Stomach (tissue), 9 donors: ENCODE data around the gene REXO1. TPM values are rescaled to one million over a fixed set of nuclear protein-coding genes. Genes with fewer than 3 reads are reported as not detected.

Experiments used
- DNase-seq, 2 donors: peaks; one replicate each; pipeline versions ENCODE4 v3.0.0 to v3.0.0-alpha.2; 2013 to 2019
- H3K27ac ChIP-seq, 5 donors: fragments of 200-600 bp in 4 of 5; sonication (generic) in 4 of 5; one replicate each; pipeline ENCODE4 v1.5.1; 2013 to 2019; ENCODE audit warnings: mild to moderate bottlenecking in 1 of 5, moderate library complexity in 1 of 5
- H3K27me3 ChIP-seq, 3 donors: fragments of 200-600 bp; sonication (generic); one replicate each; pipeline ENCODE4 v1.5.1; 2017 to 2019; ENCODE audit warnings: mixed run types in 1 of 3
- H3K36me3 ChIP-seq, 4 donors: fragments of 200-600 bp; sonication (generic); 1 replicate in 3 of 4; 2 replicates in 1 of 4; pipeline ENCODE4 v1.5.1; 2016 to 2019
- H3K4me1 ChIP-seq, 4 donors: fragments of 200-600 bp; sonication (generic); one replicate each; pipeline ENCODE4 v1.5.1; 2016 to 2019
- H3K4me3 ChIP-seq, 4 donors: fragments of 200-600 bp; sonication (generic) in 3 of 4; one replicate each; pipeline ENCODE4 v1.5.1; 2016 to 2019; ENCODE audit warnings: mild to moderate bottlenecking in 1 of 4
- H3K9me3 ChIP-seq, 4 donors: fragments of 200-600 bp; sonication (generic); one replicate each; pipeline ENCODE4 v1.5.1; 2016 to 2019
- EP300 ChIP-seq: sonication (generic); formaldehyde crosslinking; IDR thresholded peaks from one replicate; pipeline ENCODE4 v1.6.1; 2017; ENCODE audit warnings: antibody characterized with exemption
- POLR2A ChIP-seq, 4 donors: fragments of 450-650 bp; IDR thresholded peaks; one replicate each; pipeline ENCODE4 v1.6.1; 2016; ENCODE audit warnings: antibody characterized with exemption in 4 of 4, control low read depth in 2 of 4, mild to moderate bottlenecking in 1 of 4, moderate library complexity in 1 of 4
- POLR2AphosphoS5 ChIP-seq, 3 donors: sonication (generic); formaldehyde crosslinking; IDR thresholded peaks; one replicate each; pipeline ENCODE4 v1.6.1; 2016; ENCODE audit warnings: antibody characterized with exemption in 3 of 3
- WGBS, 5 donors: extraction: QIAGEN DNeasy Blood & Tissue Kit in 3 of 5; methylation state at CpG; one replicate each; pipeline versions ENCODE4 v1.1.5 to v1.1.7; 2013 to 2018; 5-methylcytosine and 5-hydroxymethylcytosine counted together
- intact Hi-C: fragments of 100-400 bp; cut with DNase I; formaldehyde crosslinking; loops from one replicate; pipeline ENCODE4 v1.15.1; 2023; ENCODE audit warnings: low total_unique reads
- polyA plus RNA-seq, 3 donors: library from polyadenylated mRNA; stranded (reverse); fragments of 200-250 nt; gene quantifications; one replicate each; pipeline ENCODE4 v1.2.3, GENCODE V29; 2013
- total RNA-seq, 5 donors: library from RNA; depleted of rRNA; stranded (reverse); fragments of >200 nt; gene quantifications; one replicate each; pipeline versions ENCODE4 v1.1.0 to v1.2.3, GENCODE V29; 2014 to 2016
- TF ChIP-seq, protein P1 (sequence below), 7 experiments: fragments of 450-650 bp in 4 of 7; fragments of 200-600 bp in 3 of 7; sonication (generic) in 3 of 7; IDR thresholded peaks; one replicate each; pipeline ENCODE4 v1.5.1; 2016 to 2019; ENCODE audit warnings: antibody characterized with exemption in 7 of 7, control low read depth in 2 of 7, mild to moderate bottlenecking in 1 of 7
- donor health status: healthy with polysubstance abuse.
- donor health status: Bipolar disorder and iron deficiency.
- donor health status: healthy.

Gene REXO1
- total and polyA plus RNA-seq, 8 donors, result 10.1 to 164 (median 15.6) TPM

DNA sequence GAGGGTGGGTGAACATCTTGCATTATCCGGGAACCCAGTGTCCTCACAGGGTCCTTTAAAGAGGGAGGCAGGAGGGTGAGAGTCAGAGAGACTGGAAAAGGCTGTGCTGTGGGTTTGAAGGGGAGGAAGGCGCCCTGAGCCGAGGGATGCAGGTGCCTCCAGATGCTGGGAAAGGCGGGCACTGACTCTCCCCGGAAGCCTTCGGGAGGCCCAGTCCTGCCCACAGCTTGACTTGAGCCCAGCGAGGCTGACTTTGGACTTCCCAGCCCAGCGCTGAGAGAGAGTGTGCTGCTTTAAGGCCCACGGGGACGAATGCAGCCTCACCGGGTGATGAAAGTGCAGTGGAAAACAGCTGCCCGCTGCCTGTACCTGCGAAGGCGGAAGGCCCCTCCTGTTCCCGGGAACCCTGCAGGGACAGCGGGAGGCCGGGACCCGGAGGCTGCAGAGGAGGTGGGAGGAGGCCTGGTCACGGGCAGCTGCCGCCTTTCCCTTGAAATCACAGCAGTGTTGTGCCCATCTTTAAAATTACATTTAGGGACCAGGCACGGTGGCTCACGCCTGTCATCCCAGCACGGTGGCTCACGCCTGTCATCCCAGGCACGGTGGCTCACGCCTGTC lies 16.1 kb downstream of the REXO1 start:
- DNase-seq, result no peak
- Histone ChIP-seq H3K27ac (no peak overlapping the region), H3K36me3 (peaks cover 14 to 55% (median 46%) of the 10 kb centered on the region in 4 donors), H3K4me3 (no peak overlapping the region), H3K27me3 (no peaks in the 10 kb centered on the region), H3K4me1 (peaks cover 3 to 58% (median 39%) of the 10 kb centered on the region in 4 donors), H3K9me3 (no peaks in the 10 kb centered on the region)
- no peak for TF ChIP-seq POLR2AphosphoS5 (IDR thresholded peaks at IDR 0.05)
- TF ChIP-seq POLR2A (IDR thresholded peaks at IDR 0.05), result no peak
- no peak for TF ChIP-seq EP300
- TF ChIP-seq, protein P1, sequence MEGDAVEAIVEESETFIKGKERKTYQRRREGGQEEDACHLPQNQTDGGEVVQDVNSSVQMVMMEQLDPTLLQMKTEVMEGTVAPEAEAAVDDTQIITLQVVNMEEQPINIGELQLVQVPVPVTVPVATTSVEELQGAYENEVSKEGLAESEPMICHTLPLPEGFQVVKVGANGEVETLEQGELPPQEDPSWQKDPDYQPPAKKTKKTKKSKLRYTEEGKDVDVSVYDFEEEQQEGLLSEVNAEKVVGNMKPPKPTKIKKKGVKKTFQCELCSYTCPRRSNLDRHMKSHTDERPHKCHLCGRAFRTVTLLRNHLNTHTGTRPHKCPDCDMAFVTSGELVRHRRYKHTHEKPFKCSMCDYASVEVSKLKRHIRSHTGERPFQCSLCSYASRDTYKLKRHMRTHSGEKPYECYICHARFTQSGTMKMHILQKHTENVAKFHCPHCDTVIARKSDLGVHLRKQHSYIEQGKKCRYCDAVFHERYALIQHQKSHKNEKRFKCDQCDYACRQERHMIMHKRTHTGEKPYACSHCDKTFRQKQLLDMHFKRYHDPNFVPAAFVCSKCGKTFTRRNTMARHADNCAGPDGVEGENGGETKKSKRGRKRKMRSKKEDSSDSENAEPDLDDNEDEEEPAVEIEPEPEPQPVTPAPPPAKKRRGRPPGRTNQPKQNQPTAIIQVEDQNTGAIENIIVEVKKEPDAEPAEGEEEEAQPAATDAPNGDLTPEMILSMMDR (IDR thresholded peaks at IDR 0.05), result no peak
- intact Hi-C loops, result no loop called here
- WGBS, 5 donors, result 89 to 98% (median 94%) methylated on average over 13 to 26 of the region's 26 CpGs

DNA sequence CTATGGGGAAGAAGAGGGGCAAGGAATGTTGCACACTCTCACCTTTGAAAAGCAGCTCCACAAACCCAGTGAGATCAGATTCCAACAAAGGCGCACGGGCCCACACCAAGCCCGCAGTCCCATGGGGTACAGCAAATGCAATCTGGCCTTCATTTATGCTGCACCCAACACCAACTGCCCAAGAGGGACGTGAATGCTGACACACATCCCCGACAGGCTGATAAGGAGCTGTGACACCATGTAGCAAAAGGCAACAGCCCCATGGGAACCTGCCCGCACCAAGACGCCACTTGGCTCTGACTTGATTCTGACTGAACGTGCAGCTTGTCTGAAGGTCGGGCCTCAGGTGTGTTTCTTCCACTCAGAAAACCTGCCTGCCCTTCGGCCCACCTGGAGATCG lies 17.3 kb downstream of the REXO1 start:
- Histone ChIP-seq H3K4me3 (no peak overlapping the region), H3K36me3 (peaks cover 23 to 64% (median 56%) of the 10 kb centered on the region in 4 donors), H3K4me1 (peaks cover 7 to 59% (median 41%) of the 10 kb centered on the region in 4 donors), H3K27me3 (no peaks in the 10 kb centered on the region), H3K9me3 (no peaks in the 10 kb centered on the region), H3K27ac (no peak overlapping the region)
- no peak for DNase-seq
- TF ChIP-seq, protein P1 (IDR thresholded peaks at IDR 0.05), result no peak
- TF ChIP-seq POLR2AphosphoS5 (IDR thresholded peaks at IDR 0.05), result no peak
- no peak for TF ChIP-seq EP300
- 79 to 88% (median 85%) methylated on average over 11 of the region's 11 CpGs for WGBS, 5 donors
- intact Hi-C loops, result no loop called here

DNA sequence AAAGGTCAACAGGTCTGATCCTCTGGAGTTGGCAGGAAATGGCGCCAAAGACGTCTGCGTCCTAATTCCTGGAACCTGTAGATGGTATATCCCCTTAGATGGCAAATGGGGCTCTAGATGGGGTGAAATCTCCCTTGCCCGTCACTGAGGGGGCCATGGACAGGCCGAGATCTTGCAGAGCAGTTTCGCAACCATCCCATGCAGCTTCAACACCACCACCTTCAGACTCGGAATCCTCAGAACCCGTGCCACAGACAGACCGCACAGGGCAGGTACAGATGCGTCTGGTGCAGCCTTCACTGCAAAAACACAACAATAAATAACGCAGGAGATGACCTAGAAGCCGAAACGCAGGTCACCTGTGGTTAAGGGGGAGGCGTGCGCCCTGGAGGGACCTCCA lies 17.7 kb downstream of the REXO1 start:
- Histone ChIP-seq H3K27ac (no peak overlapping the region), H3K27me3 (no peaks in the 10 kb centered on the region), H3K4me3 (no peak overlapping the region), H3K36me3 (peaks cover 23 to 68% (median 58%) of the 10 kb centered on the region in 4 donors), H3K9me3 (no peaks in the 10 kb centered on the region), H3K4me1 (peaks cover 9 to 59% (median 40%) of the 10 kb centered on the region in 4 donors)
- no peak for DNase-seq
- no peak for TF ChIP-seq EP300
- TF ChIP-seq POLR2AphosphoS5 (IDR thresholded peaks at IDR 0.05), result no peak
- TF ChIP-seq, protein P1 (IDR thresholded peaks at IDR 0.05), result no peak
- no peak for TF ChIP-seq POLR2A (IDR thresholded peaks at IDR 0.05)
- intact Hi-C loops, result no loop called here
- 90 to 95% (median 91%) methylated on average over 15 of the region's 15 CpGs for WGBS, 5 donors

DNA sequence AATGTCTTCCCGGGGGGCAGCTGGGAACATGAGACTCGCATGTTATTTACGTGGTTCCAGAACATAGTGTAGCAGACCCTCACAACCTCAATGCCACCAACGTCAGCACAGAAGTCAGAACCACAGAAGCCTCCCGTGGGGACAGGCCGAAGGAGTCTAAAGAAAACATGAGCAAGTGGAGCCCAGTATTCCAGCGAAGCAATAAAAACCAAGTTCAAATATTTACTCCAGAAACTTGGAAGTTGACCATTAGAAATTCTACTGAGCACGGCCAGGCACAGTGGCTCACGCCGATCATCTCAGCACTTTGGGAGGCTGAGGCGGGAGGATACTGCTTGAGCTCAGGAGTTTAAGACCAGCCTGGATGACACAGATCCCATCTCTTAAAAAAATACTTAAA lies 18.3 kb downstream of the REXO1 start:
- H3K27me3 ChIP-seq, result no peaks in the 10 kb centered on the region
- H3K36me3 ChIP-seq, result peaks cover 23 to 72% (median 64%) of the 10 kb centered on the region in 4 donors
- peaks cover 9 to 53% (median 35%) of the 10 kb centered on the region in 4 donors for H3K4me1 ChIP-seq
- intact Hi-C loops, result loop anchor here (10.0 kb wide), 1 partner anchor 275 kb away; no protein-coding TSS in a partner anchor
- no peaks in the 10 kb centered on the region for H3K9me3 ChIP-seq
- 46 to 75% (median 51%) methylated on average over 11 of the region's 11 CpGs for WGBS, 5 donors
- DNase-seq, result no peak
- H3K4me3 ChIP-seq, result no peak overlapping the region
- TF ChIP-seq EP300 (no peak), POLR2A (IDR thresholded peaks at IDR 0.05) (no peak), POLR2AphosphoS5 (IDR thresholded peaks at IDR 0.05) (no peak)
- TF ChIP-seq, protein P1 (IDR thresholded peaks at IDR 0.05), result no peak
- peak overlapping the region in 1 of 5 donors; percentile 5 for H3K27ac ChIP-seq
